ENCODE measurements around the gene BORCS5.

- TF ChIP-seq REST (IDR thresholded peaks at IDR 0.05; ENCODE audit: insufficient read depth in 1 of 2, low read depth in 2 of 2, low read length in 2 of 2): no peak
- no peak for TF ChIP-seq POLR2AphosphoS5 (IDR thresholded peaks at IDR 0.05; ENCODE audit: low read depth, low read length)
- no peak for TF ChIP-seq SIN3A (IDR thresholded peaks at IDR 0.05; ENCODE audit: borderline replicate concordance, insufficient read depth, low read length)
- TF ChIP-seq FOXP2 (optimal IDR thresholded peaks at IDR 0.05; ENCODE audit: borderline replicate concordance, extremely low read depth, extremely low read length, insufficient read depth): no peak
- no peak for TF ChIP-seq TAF1 (IDR thresholded peaks at IDR 0.05; ENCODE audit: borderline replicate concordance, insufficient read depth, low read length)
Measured at GRCh38 chr12:12399161-12399560, 42.3 kb downstream of the BORCS5 start.

Data from PFSK-1 (cell line).